ENCODE measurements around the gene GRID2.
A peak's percentile ranks its signal among the peaks of the same experiment; 100 is the strongest.

GRID2 gene

GRCh38 chr4:92477298-92477697 is 173.5 kb downstream of the GRID2 start:
- Histone ChIP-seq H2AK5ac (ENCODE audit: low read depth, low read length) (no peak overlapping the region), H2AFZ (ENCODE audit: low read length) (no peak overlapping the region), H4K8ac (ENCODE audit: low read depth, low read length) (no peak overlapping the region), H3K9me3 (replicated peaks in 1 of 2; ENCODE audit: control insufficient read depth in 2 of 2, insufficient read depth in 1 of 2, low read depth in 1 of 2, low read length in 2 of 2) (no peaks in the 10 kb centered on the region), H3K23ac (ENCODE audit: low read depth, low read length, poor library complexity) (no peak overlapping the region), H3K4me2 (ENCODE audit: insufficient read depth, low read length, poor library complexity, severe bottlenecking) (no peak overlapping the region), H3K18ac (ENCODE audit: low read length) (no peak overlapping the region), H2BK120ac (ENCODE audit: low read depth, low read length) (no peak overlapping the region), H3K79me1 (ENCODE audit: low read depth, low read length) (no peaks in the 10 kb centered on the region), H3K4ac (ENCODE audit: low read length) (no peak overlapping the region), H3K36me3 (replicated peaks in 1 of 2; ENCODE audit: control insufficient read depth in 2 of 2, insufficient read depth in 2 of 2, low read length in 2 of 2) (no peaks in the 10 kb centered on the region), H3K27ac (replicated peaks; ENCODE audit: low read length) (no peak overlapping the region), H3K4me1 (ENCODE audit: control insufficient read depth in 2 of 2, insufficient read depth in 1 of 2, low read depth in 1 of 2, low read length in 2 of 2) (no peaks in the 10 kb centered on the region), H3K14ac (ENCODE audit: low read length) (no peak overlapping the region), H3K9ac (ENCODE audit: low read depth, low read length, poor library complexity) (no peak overlapping the region), H3K4me3 (ENCODE audit: low read length in 2 of 2) (no peak overlapping the region), H3K27me3 (ENCODE audit: control insufficient read depth in 3 of 3, insufficient read depth in 3 of 3, low read depth in 1 of 3, low read length in 3 of 3) (no peaks in the 10 kb centered on the region), H2BK5ac (ENCODE audit: low read length) (no peak overlapping the region), H2BK15ac (ENCODE audit: low read length) (no peak overlapping the region), H2BK12ac (ENCODE audit: low read length) (no peak overlapping the region), H4K91ac (ENCODE audit: low read depth, low read length, poor library complexity) (no peak overlapping the region)
- no peak for DNase-seq (ENCODE audit: low spot score)
- no CpG with 5 or more reads among the region's 1 CpG for WGBS, 2 donors (ENCODE audit: extremely low coverage in 2 of 2, insufficient read length in 2 of 2, insufficient replicate concordance in 1 of 2)

- H2BK5ac ChIP-seq (ENCODE audit: low read length) = no peak overlapping the region
- H2AK5ac ChIP-seq (ENCODE audit: low read depth, low read length) = no peak overlapping the region
- no peaks in the 10 kb centered on the region for H3K4me1 ChIP-seq (ENCODE audit: control insufficient read depth in 2 of 2, insufficient read depth in 1 of 2, low read depth in 1 of 2, low read length in 2 of 2)
- H3K36me3 ChIP-seq (replicated peaks in 1 of 2; ENCODE audit: control insufficient read depth in 2 of 2, insufficient read depth in 2 of 2, low read length in 2 of 2) = no peaks in the 10 kb centered on the region
- H3K23ac ChIP-seq (ENCODE audit: low read depth, low read length, poor library complexity) = no peak overlapping the region
- H2BK15ac ChIP-seq (ENCODE audit: low read length) = no peak overlapping the region
- no peak for DNase-seq (ENCODE audit: low spot score)
- whole genome bisulfite sequencing, 2 donors (ENCODE audit: extremely low coverage in 2 of 2, insufficient read length in 2 of 2, insufficient replicate concordance in 1 of 2) = no CpG with 5 or more reads among the region's 3 CpGs
- H3K9ac ChIP-seq (ENCODE audit: low read depth, low read length, poor library complexity) = no peak overlapping the region
- H3K27me3 ChIP-seq (ENCODE audit: control insufficient read depth in 3 of 3, insufficient read depth in 3 of 3, low read depth in 1 of 3, low read length in 3 of 3) = no peaks in the 10 kb centered on the region
- H3K27ac ChIP-seq (replicated peaks; ENCODE audit: low read length) = no peak overlapping the region
- no peak overlapping the region for H3K18ac ChIP-seq (ENCODE audit: low read length)
- H3K9me3 ChIP-seq (replicated peaks in 1 of 2; ENCODE audit: control insufficient read depth in 2 of 2, insufficient read depth in 1 of 2, low read depth in 1 of 2, low read length in 2 of 2) = no peaks in the 10 kb centered on the region
- no peak overlapping the region for H3K4me3 ChIP-seq (ENCODE audit: low read length in 2 of 2)
- H3K14ac ChIP-seq (ENCODE audit: low read length) = no peak overlapping the region
- no peaks in the 10 kb centered on the region for H3K79me1 ChIP-seq (ENCODE audit: low read depth, low read length)
- no peak overlapping the region for H3K4ac ChIP-seq (ENCODE audit: low read length)
- H3K4me2 ChIP-seq (ENCODE audit: insufficient read depth, low read length, poor library complexity, severe bottlenecking) = no peak overlapping the region
- H4K91ac ChIP-seq (ENCODE audit: low read depth, low read length, poor library complexity) = no peak overlapping the region
- no peak overlapping the region for H4K8ac ChIP-seq (ENCODE audit: low read depth, low read length)
- no peak overlapping the region for H2BK12ac ChIP-seq (ENCODE audit: low read length)
- no peak overlapping the region for H2BK120ac ChIP-seq (ENCODE audit: low read depth, low read length)
- no peak overlapping the region for H2AFZ ChIP-seq (ENCODE audit: low read length)
These were observed 179.6 kb downstream of the GRID2 start for GRCh38 chr4:92483341-92483740.

DNA sequence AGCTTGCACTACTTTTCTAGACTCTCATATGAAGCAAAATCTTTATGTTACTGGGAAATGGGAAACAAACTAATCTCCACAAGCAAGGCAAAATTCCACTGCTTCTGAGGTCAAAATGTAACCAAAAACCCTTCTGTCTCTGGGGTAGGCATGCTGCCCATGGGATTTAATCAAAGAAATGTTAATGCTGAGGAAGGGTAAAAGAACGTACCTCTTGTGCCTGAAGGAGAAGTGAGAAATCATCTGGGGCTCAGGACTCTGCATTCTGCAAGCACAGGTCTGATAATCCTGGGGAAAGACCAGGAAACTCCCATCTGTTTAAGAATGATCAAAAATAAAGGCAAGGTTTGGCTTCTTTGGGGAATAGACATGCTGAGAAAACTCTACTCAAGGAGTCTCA is 184.7 kb downstream of the GRID2 start:
- Histone ChIP-seq H3K27me3 (ENCODE audit: control insufficient read depth in 3 of 3, insufficient read depth in 3 of 3, low read depth in 1 of 3, low read length in 3 of 3) (no peaks in the 10 kb centered on the region), H3K23ac (ENCODE audit: low read depth, low read length, poor library complexity) (no peak overlapping the region), H2BK12ac (ENCODE audit: low read length) (no peak overlapping the region), H4K8ac (ENCODE audit: low read depth, low read length) (no peak overlapping the region), H4K91ac (ENCODE audit: low read depth, low read length, poor library complexity) (no peak overlapping the region), H3K9me3 (replicated peaks in 1 of 2; ENCODE audit: control insufficient read depth in 2 of 2, insufficient read depth in 1 of 2, low read depth in 1 of 2, low read length in 2 of 2) (no peaks in the 10 kb centered on the region), H2BK120ac (ENCODE audit: low read depth, low read length) (no peak overlapping the region), H3K4me2 (ENCODE audit: insufficient read depth, low read length, poor library complexity, severe bottlenecking) (no peak overlapping the region), H2AK5ac (ENCODE audit: low read depth, low read length) (no peak overlapping the region), H3K4me1 (ENCODE audit: control insufficient read depth in 2 of 2, insufficient read depth in 1 of 2, low read depth in 1 of 2, low read length in 2 of 2) (no peaks in the 10 kb centered on the region), H3K4ac (ENCODE audit: low read length) (no peak overlapping the region), H3K9ac (ENCODE audit: low read depth, low read length, poor library complexity) (no peak overlapping the region), H3K4me3 (ENCODE audit: low read length in 2 of 2) (no peak overlapping the region), H3K27ac (replicated peaks; ENCODE audit: low read length) (no peak overlapping the region), H2BK5ac (ENCODE audit: low read length) (no peak overlapping the region), H3K14ac (ENCODE audit: low read length) (no peak overlapping the region), H3K36me3 (replicated peaks in 1 of 2; ENCODE audit: control insufficient read depth in 2 of 2, insufficient read depth in 2 of 2, low read length in 2 of 2) (no peaks in the 10 kb centered on the region), H3K79me1 (ENCODE audit: low read depth, low read length) (no peaks in the 10 kb centered on the region), H2BK15ac (ENCODE audit: low read length) (no peak overlapping the region), H3K18ac (ENCODE audit: low read length) (no peak overlapping the region), H2AFZ (ENCODE audit: low read length) (peak overlapping the region; percentile 67)
- WGBS, 2 donors (ENCODE audit: extremely low coverage in 2 of 2, insufficient read length in 2 of 2, insufficient replicate concordance in 1 of 2) = no CpG with 5 or more reads among the region's 1 CpG
- DNase-seq (ENCODE audit: low spot score) = no peak

GRCh38 chr4:92497141-92497540 is 193.4 kb downstream of the GRID2 start:
- H3K27ac ChIP-seq (replicated peaks; ENCODE audit: low read length) = no peak overlapping the region
- no peak overlapping the region for H3K4me2 ChIP-seq (ENCODE audit: insufficient read depth, low read length, poor library complexity, severe bottlenecking)
- H3K4me1 ChIP-seq (ENCODE audit: control insufficient read depth in 2 of 2, insufficient read depth in 1 of 2, low read depth in 1 of 2, low read length in 2 of 2) = peaks cover 0 to 8% of the 10 kb centered on the region in 2 donors
- no peak overlapping the region for H4K8ac ChIP-seq (ENCODE audit: low read depth, low read length)
- no peaks in the 10 kb centered on the region for H3K79me1 ChIP-seq (ENCODE audit: low read depth, low read length)
- H2BK12ac ChIP-seq (ENCODE audit: low read length) = no peak overlapping the region
- H3K36me3 ChIP-seq (replicated peaks in 1 of 2; ENCODE audit: control insufficient read depth in 2 of 2, insufficient read depth in 2 of 2, low read length in 2 of 2) = no peaks in the 10 kb centered on the region
- WGBS, 2 donors (ENCODE audit: extremely low coverage in 2 of 2, insufficient read length in 2 of 2, insufficient replicate concordance in 1 of 2) = no CpG with 5 or more reads among the region's 1 CpG
- H2BK15ac ChIP-seq (ENCODE audit: low read length) = no peak overlapping the region
- no peak overlapping the region for H2BK120ac ChIP-seq (ENCODE audit: low read depth, low read length)
- DNase-seq (ENCODE audit: low spot score) = no peak
- H3K18ac ChIP-seq (ENCODE audit: low read length) = no peak overlapping the region
- H3K4me3 ChIP-seq (ENCODE audit: low read length in 2 of 2) = no peak overlapping the region
- H3K4ac ChIP-seq (ENCODE audit: low read length) = no peak overlapping the region
- no peak overlapping the region for H2AFZ ChIP-seq (ENCODE audit: low read length)
- H3K9me3 ChIP-seq (replicated peaks in 1 of 2; ENCODE audit: control insufficient read depth in 2 of 2, insufficient read depth in 1 of 2, low read depth in 1 of 2, low read length in 2 of 2) = no peaks in the 10 kb centered on the region
- no peak overlapping the region for H2AK5ac ChIP-seq (ENCODE audit: low read depth, low read length)
- no peak overlapping the region for H3K9ac ChIP-seq (ENCODE audit: low read depth, low read length, poor library complexity)
- no peak overlapping the region for H2BK5ac ChIP-seq (ENCODE audit: low read length)
- H3K23ac ChIP-seq (ENCODE audit: low read depth, low read length, poor library complexity) = no peak overlapping the region
- H4K91ac ChIP-seq (ENCODE audit: low read depth, low read length, poor library complexity) = no peak overlapping the region
- H3K27me3 ChIP-seq (ENCODE audit: control insufficient read depth in 3 of 3, insufficient read depth in 3 of 3, low read depth in 1 of 3, low read length in 3 of 3) = no peaks in the 10 kb centered on the region
- H3K14ac ChIP-seq (ENCODE audit: low read length) = no peak overlapping the region

Measured in neuronal stem cell (in vitro differentiated cells).